OCI-LY3 (cell line): ENCODE results near the gene PPHLN1.

Experiments
- H2AFZ ChIP-seq: fragments of 200-600, 300-600 bp; shearing (Covaris generic); 2 replicates; pipeline ENCODE4 v1.6.0; 2014; ENCODE audit warnings: antibody characterized with exemption, low read depth, low read length
- H3K27ac ChIP-seq: fragments of 200-600, 300-600 bp; sonication (generic); 2 replicates; pipeline ENCODE4 v1.5.1; 2014; ENCODE audit warnings: mild to moderate bottlenecking, low read length, moderate library complexity, mixed read lengths
- H3K27me3 ChIP-seq: fragments of 200-600, 300-600 bp; sonication (generic); 2 replicates; pipeline ENCODE4 v1.6.1; 2014; ENCODE audit warnings: low read depth, low read length, mixed read lengths
- H3K36me3 ChIP-seq: fragments of 200-600, 300-600 bp; sonication (generic); replicated peaks from 2 replicates; pipeline ENCODE3; 2014; ENCODE audit warnings: low read depth, low read length, mixed read lengths
- H3K4me1 ChIP-seq: fragments of 300-600, 200-600 bp; sonication (generic); 2 replicates; pipeline ENCODE4 v1.6.1; 2014; ENCODE audit warnings: low read length, mixed read lengths
- H3K4me2 ChIP-seq: fragments of 200-600, 300-600 bp; sonication (generic); 2 replicates; pipeline ENCODE4 v1.6.1; 2014; ENCODE audit warnings: low read length, mixed read lengths
- H3K4me3 ChIP-seq: fragments of 300-600, 200-600 bp; sonication (generic); 2 replicates; pipeline ENCODE4 v1.5.1; 2014; ENCODE audit warnings: antibody characterized with exemption, mild to moderate bottlenecking, low read length, moderate library complexity
- H3K79me2 ChIP-seq: fragments of 300-600, 200-600 bp; shearing (Covaris generic); 2 replicates; pipeline ENCODE4 v1.6.1; 2014; ENCODE audit warnings: mild to moderate bottlenecking, low read length, mixed read lengths
- H3K9ac ChIP-seq: fragments of 300-600, 200-600 bp; shearing (Covaris generic); 2 replicates; pipeline ENCODE4 v1.6.0; 2014; ENCODE audit warnings: mild to moderate bottlenecking, low read length, moderate library complexity
- H3K9me3 ChIP-seq: fragments of 200-600, 300-600 bp; shearing (Covaris generic); 2 replicates; pipeline ENCODE4 v1.6.1; 2014; ENCODE audit warnings: low read length, mixed read lengths; ENCODE audit not compliant: insufficient read depth
- H4K20me1 ChIP-seq: fragments of 200-600, 300-600 bp; sonication (generic); 2 replicates; pipeline ENCODE4 v1.6.1; 2016; ENCODE audit warnings: low read length, mixed read lengths; ENCODE audit not compliant: insufficient read depth
- CTCF ChIP-seq: fragments of 200-600, 300-600 bp; sonication (generic); IDR thresholded peaks from 2 replicates; pipeline ENCODE4 v1.5.1; 2014; ENCODE audit warnings: antibody characterized with exemption, low read length, low read depth
- EZH2phosphoT487 ChIP-seq: fragments of 200-600 bp; shearing (Covaris generic); IDR thresholded peaks from 2 replicates; pipeline ENCODE4 v1.6.1; 2018; ENCODE audit warnings: antibody characterized with exemption, mixed run types, low read depth

The PPHLN1 gene

GRCh38 chr12:42281278-42281677 lies 44.7 kb upstream of the PPHLN1 start:
- no peak overlapping the region for H3K4me3 ChIP-seq
- no peak overlapping the region for H2AFZ ChIP-seq
- H3K9ac ChIP-seq, result no peak overlapping the region
- H3K4me2 ChIP-seq, result no peak overlapping the region
- H3K27me3 ChIP-seq, result peaks cover 6% of the 10 kb centered on the region; the same call in 1 of the 2 replicates
- H4K20me1 ChIP-seq, result no peaks in the 10 kb centered on the region
- peaks cover 11% of the 10 kb centered on the region for H3K4me1 ChIP-seq
- no peaks in the 10 kb centered on the region for H3K9me3 ChIP-seq
- TF ChIP-seq EZH2phosphoT487, result no peak
- no peak for TF ChIP-seq CTCF
- H3K36me3 ChIP-seq, result no peaks in the 10 kb centered on the region
- H3K27ac ChIP-seq, result no peak overlapping the region
- no peaks in the 10 kb centered on the region for H3K79me2 ChIP-seq

DNA sequence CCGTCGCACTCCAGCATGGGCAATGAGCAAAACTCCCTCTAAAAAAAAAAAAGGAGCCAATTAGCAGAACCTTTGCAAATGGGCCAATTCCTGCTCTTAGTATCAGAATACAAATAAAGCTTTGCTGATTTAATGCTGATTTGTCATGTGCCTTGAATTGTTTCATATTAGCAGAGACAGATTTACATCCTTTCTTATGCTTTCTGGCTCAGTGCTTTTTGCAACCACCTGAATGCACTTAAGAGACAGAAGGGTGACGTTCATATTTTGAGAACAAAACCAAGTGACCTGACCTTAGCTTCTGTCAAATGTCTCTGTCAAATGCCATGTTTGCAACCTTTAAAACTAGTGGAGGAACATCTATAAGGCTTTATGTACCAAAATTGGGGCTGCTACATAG lies 44.1 kb upstream of the PPHLN1 start:
- Histone ChIP-seq H3K27ac (no peak overlapping the region), H4K20me1 (no peaks in the 10 kb centered on the region), H3K9ac (no peak overlapping the region), H3K79me2 (no peaks in the 10 kb centered on the region), H3K4me1 (peaks cover 11% of the 10 kb centered on the region), H2AFZ (no peak overlapping the region), H3K4me3 (no peak overlapping the region), H3K27me3 (peaks cover 6% of the 10 kb centered on the region; the same call in 1 of the 2 replicates), H3K9me3 (no peaks in the 10 kb centered on the region), H3K36me3 (no peaks in the 10 kb centered on the region), H3K4me2 (no peak overlapping the region)
- TF ChIP-seq EZH2phosphoT487 (no peak), CTCF (no peak)

- peaks cover 4% of the 10 kb centered on the region; the same call in 1 of the 2 replicates for H3K27me3 ChIP-seq
- peaks cover 11% of the 10 kb centered on the region for H3K4me1 ChIP-seq
- no peak overlapping the region for H3K4me2 ChIP-seq
- H3K27ac ChIP-seq, result no peak overlapping the region
- H4K20me1 ChIP-seq, result no peaks in the 10 kb centered on the region
- no peak overlapping the region for H3K9ac ChIP-seq
- no peak overlapping the region for H2AFZ ChIP-seq
- H3K36me3 ChIP-seq, result no peaks in the 10 kb centered on the region
- TF ChIP-seq EZH2phosphoT487 (no peak), CTCF (no peak)
- no peak overlapping the region for H3K4me3 ChIP-seq
- H3K9me3 ChIP-seq, result no peaks in the 10 kb centered on the region
- H3K79me2 ChIP-seq, result no peaks in the 10 kb centered on the region
These were observed 43.7 kb upstream of the PPHLN1 start for GRCh38 chr12:42282294-42282693.

- no peaks in the 10 kb centered on the region for H3K79me2 ChIP-seq
- H3K27me3 ChIP-seq, result 0 out of 2 replicates have a peak, but pooled peaks cover 3% of the 10 kb centered on the region
- H3K4me1 ChIP-seq, result peaks cover 11% of the 10 kb centered on the region
- H2AFZ ChIP-seq, result no peak overlapping the region
- no peak overlapping the region for H3K27ac ChIP-seq
- no peak for TF ChIP-seq CTCF
- TF ChIP-seq EZH2phosphoT487, result no peak
- no peaks in the 10 kb centered on the region for H3K36me3 ChIP-seq
- no peaks in the 10 kb centered on the region for H4K20me1 ChIP-seq
- H3K9me3 ChIP-seq, result no peaks in the 10 kb centered on the region
- H3K4me2 ChIP-seq, result peak overlapping the region; percentile 31; the same call in 1 of the 2 replicates
- no peak overlapping the region for H3K9ac ChIP-seq
- no peak overlapping the region for H3K4me3 ChIP-seq
These were observed 42.2 kb upstream of the PPHLN1 start for GRCh38 chr12:42283739-42284138.
